Neural progenitor cell (in vitro differentiated cells): ENCODE results near the gene PRKCE.

Experiments
- CTCF ChIP-seq: fragments of 200-600 bp; sonication (generic); IDR thresholded peaks from 2 replicates; pipeline ENCODE4 v1.5.1; 2017; ENCODE audit warnings: antibody characterized with exemption, mild to moderate bottlenecking
- EZH2 ChIP-seq: fragments of 200-600 bp; sonication (generic); IDR thresholded peaks from 2 replicates; pipeline ENCODE4 v1.6.1; 2017; ENCODE audit warnings: antibody characterized with exemption, mild to moderate bottlenecking, moderate library complexity

GRCh38 chr2:45896311-45896710 lies 244.8 kb downstream of the PRKCE start:
- TF ChIP-seq EZH2, result no peak
- TF ChIP-seq CTCF, result no peak
